HFFc6 (cell line): ENCODE measurements around the gene LEF1. TPM values are rescaled to one million over a fixed set of nuclear protein-coding genes. Genes with fewer than 3 reads are reported as not detected.

Experiments used
- DNase-seq: peaks from one replicate; pipeline ENCODE4 v3.0.0-alpha.2; 2018
- H3K27ac Mint-ChIP-seq: 2 replicates; pipeline ENCODE4 v1.8.0; 2020; ENCODE audit warnings: mild to moderate bottlenecking, mixed read lengths
- H3K27me3 Mint-ChIP-seq: 2 replicates; pipeline ENCODE4 v1.8.0; 2021; ENCODE audit warnings: mild to moderate bottlenecking, moderate library complexity, mixed read lengths; ENCODE audit not compliant: insufficient read depth
- H3K36me3 Mint-ChIP-seq: 2 replicates; pipeline ENCODE4 v1.8.0; 2021; ENCODE audit warnings: low read depth, mixed read lengths
- H3K4me1 Mint-ChIP-seq: 2 replicates; pipeline ENCODE4 v1.8.0; 2020; ENCODE audit warnings: low read depth, mixed read lengths
- H3K4me3 Mint-ChIP-seq: 2 replicates; pipeline ENCODE4 v1.8.0; 2020; ENCODE audit warnings: mild to moderate bottlenecking, moderate library complexity, mixed read lengths
- H3K9me3 Mint-ChIP-seq: 2 replicates; pipeline ENCODE4 v1.8.0; 2020; ENCODE audit warnings: mild to moderate bottlenecking, mixed read lengths
- long read RNA-seq: library from polyadenylated mRNA; unstranded; transcript quantifications from one replicate; pipeline ENCODE4 v2.0.0, GENCODE V29; 2019
- total RNA-seq, 6 experiments: library from RNA; stranded (reverse); fragmentation: NEBNext Ultra II Directional; extraction: Animal tissue kit (Norgen Biotek cat#: 25700); gene quantifications; 2 replicates in 1 of 6; 3 replicates in 5 of 6; pipeline ENCODE4 v1.2.3, GENCODE V29; 2021
- TF ChIP-seq, protein P1 (sequence below): fragments of 200-600 bp; sonication (generic); IDR thresholded peaks from 2 replicates; pipeline ENCODE4 v1.5.0; 2021; ENCODE audit warnings: antibody characterized with exemption, mild to moderate bottlenecking

Gene LEF1
- total RNA-seq = under 1 TPM in 3 of 6 experiments, not detected in 3; 0.22 to 0.37 (median 0.31) TPM
- long read RNA-seq = 0 reads

DNA sequence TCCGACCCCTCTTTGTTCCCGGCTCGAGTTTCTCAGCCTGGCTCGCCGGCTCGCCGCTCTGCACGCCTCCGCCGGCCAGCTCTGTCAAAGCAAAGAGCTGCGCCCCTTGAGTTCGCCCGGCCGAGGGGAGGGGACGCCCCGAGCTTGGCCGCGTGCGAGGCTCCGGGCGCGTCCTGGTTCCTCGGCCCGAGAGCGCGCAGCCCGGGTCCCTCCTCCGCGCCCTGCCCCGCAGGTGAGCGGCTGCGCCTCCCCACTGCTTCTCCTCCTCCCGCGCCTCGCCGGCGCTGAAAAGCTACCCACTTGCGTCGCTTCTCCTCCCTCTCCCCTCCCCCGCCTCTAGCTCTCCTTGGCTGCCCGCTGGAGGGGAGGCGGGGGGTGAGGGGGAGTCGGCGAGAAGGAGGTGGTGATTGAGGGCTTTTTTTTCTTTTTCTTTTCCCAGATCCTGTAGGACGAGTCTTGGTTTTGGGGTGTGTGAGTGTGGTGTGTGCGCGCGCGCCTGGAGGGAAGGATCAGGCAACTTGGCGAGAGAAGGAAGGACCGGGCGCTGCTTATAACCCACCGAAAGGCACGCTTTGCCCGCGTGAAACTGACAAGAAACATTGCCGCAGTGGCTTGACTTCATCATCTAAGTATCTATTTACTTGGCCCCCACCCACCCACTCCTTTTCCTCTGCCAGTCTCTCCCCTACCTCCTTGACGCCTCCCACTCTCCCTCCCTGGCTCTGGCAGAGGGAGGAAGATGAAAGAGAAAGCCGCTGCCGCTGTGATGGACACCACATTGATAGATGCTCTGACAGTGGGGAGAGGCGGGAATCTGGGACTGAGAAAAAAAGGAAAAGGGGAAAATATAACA, at the start of gene LEF1:
LEF1 (minus strand) TSS at position 262 of the 853 bp plus-strand sequence. CDS start 1,165 bp downstream, outside the sequence.
- H3K4me3 Mint-ChIP-seq = peak within 1 kb of the TSS; percentile 88
- no peak within 1 kb of the TSS for H3K27ac Mint-ChIP-seq
- TF ChIP-seq, protein P1, sequence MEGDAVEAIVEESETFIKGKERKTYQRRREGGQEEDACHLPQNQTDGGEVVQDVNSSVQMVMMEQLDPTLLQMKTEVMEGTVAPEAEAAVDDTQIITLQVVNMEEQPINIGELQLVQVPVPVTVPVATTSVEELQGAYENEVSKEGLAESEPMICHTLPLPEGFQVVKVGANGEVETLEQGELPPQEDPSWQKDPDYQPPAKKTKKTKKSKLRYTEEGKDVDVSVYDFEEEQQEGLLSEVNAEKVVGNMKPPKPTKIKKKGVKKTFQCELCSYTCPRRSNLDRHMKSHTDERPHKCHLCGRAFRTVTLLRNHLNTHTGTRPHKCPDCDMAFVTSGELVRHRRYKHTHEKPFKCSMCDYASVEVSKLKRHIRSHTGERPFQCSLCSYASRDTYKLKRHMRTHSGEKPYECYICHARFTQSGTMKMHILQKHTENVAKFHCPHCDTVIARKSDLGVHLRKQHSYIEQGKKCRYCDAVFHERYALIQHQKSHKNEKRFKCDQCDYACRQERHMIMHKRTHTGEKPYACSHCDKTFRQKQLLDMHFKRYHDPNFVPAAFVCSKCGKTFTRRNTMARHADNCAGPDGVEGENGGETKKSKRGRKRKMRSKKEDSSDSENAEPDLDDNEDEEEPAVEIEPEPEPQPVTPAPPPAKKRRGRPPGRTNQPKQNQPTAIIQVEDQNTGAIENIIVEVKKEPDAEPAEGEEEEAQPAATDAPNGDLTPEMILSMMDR = no peak
- DNase-seq = no peak
- no peaks in the 10 kb centered on the region for H3K36me3 Mint-ChIP-seq
- H3K9me3 Mint-ChIP-seq = peaks cover 4% of the 10 kb centered on the region; the same call in 1 of the 2 replicates
- H3K4me1 Mint-ChIP-seq = peaks cover 12% of the 10 kb centered on the region; the same call in 1 of the 2 replicates
- H3K27me3 Mint-ChIP-seq = peaks cover 60% of the 10 kb centered on the region

DNA sequence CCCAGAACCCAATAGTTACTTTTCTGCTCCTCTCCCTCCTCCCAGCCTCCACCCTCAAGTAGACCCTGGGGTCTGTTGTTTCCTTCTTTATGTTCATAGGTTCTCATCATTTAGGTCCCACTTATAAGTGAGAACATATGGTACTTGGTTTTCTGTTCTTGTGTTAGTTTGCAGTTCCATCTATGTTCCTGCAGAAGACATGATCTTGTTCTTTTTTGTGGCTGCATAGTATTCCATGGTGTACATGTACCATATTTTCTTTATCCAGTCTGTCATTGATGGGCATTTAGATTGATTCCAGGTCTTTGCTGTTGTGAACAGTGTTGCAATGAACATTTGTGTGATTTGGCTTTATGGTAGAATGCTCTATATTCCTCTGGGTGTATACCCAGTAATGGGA, 47.8 kb upstream of the LEF1 start:
- Mint-ChIP-seq H3K4me1 (no peaks in the 10 kb centered on the region), H3K27me3 (no peaks in the 10 kb centered on the region), H3K4me3 (no peak overlapping the region), H3K9me3 (peaks cover 6% of the 10 kb centered on the region; the same call in 1 of the 2 replicates), H3K27ac (no peak overlapping the region), H3K36me3 (no peaks in the 10 kb centered on the region)
- no peak for DNase-seq
- TF ChIP-seq, protein P1 = no peak

DNA sequence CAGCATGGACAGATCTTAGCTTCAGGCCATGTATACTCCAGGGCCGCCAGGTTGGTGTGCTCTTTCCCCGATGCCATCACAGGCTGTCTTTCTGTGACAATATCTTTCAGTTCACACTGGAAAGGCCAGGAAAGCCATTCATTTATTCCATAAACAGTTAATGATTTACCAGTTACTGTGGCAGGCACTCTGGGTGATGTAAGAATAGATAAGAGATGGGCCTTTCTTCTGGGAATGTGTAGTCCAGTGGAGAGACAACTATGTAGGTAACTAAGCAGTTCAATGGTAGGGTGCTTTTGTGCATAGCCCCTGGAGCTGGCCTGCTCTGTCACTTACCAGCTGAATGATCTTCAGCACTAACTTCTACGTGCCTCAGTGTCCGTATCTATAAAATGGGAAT, 46.3 kb upstream of the LEF1 start:
- Mint-ChIP-seq H3K36me3 (no peaks in the 10 kb centered on the region), H3K9me3 (peaks cover 6% of the 10 kb centered on the region; the same call in 1 of the 2 replicates), H3K27me3 (no peaks in the 10 kb centered on the region), H3K27ac (no peak overlapping the region), H3K4me3 (no peak overlapping the region), H3K4me1 (no peaks in the 10 kb centered on the region)
- TF ChIP-seq, protein P1 = no peak
- DNase-seq = no peak

DNA sequence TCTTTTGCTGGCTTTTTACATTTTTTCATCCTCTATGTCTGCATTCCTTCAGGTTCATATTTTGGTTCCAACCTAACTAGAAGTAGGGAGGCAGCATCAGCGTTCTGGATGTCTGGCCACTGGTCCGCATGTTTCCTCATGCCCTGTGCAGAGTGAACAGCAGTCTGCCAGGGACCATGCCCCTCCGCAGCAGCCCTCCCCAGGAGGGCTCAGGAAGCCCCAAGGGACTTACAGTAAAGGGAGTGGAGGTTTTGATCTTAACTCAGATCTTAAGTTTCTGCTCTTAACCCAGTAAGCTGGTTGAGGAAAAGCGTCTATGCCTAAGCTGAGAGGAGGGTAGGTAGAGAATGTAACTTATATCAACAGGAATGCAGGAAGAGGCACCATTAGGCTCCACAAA, 45.0 kb upstream of the LEF1 start:
- Mint-ChIP-seq H3K4me3 (no peak overlapping the region), H3K27ac (no peak overlapping the region), H3K4me1 (no peaks in the 10 kb centered on the region), H3K27me3 (no peaks in the 10 kb centered on the region), H3K9me3 (peaks cover 6% of the 10 kb centered on the region; the same call in 1 of the 2 replicates), H3K36me3 (no peaks in the 10 kb centered on the region)
- DNase-seq = no peak
- TF ChIP-seq, protein P1 = no peak

DNA sequence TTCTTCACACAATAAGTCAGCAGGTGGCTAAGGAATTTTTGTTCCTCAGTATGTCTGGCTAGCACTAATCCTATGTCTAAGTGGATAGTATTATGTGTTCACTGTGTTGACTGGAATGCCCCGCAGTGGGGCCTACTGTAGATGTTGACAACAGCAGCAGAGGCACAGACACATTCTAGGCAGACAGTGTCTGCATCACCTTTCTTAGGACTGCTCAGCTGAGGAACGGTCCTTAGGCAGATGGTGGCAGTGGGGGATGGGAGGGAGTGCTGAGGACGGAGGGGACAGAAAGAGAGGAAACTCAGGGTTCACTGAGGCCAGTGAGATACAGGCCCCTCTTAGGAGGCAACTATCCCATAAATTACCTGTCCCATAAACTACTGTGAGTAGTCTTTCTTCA, 44.6 kb upstream of the LEF1 start:
- H3K9me3 Mint-ChIP-seq = peaks cover 6% of the 10 kb centered on the region; the same call in 1 of the 2 replicates
- no peaks in the 10 kb centered on the region for H3K36me3 Mint-ChIP-seq

More for the DNA sequence above, 44.6 kb upstream of the LEF1 start:
- TF ChIP-seq, protein P1 = no peak
- Mint-ChIP-seq H3K4me1 (no peaks in the 10 kb centered on the region), H3K27ac (no peak overlapping the region), H3K27me3 (no peaks in the 10 kb centered on the region), H3K4me3 (no peak overlapping the region)
- DNase-seq = no peak
